Stomach (tissue), 9 donors: ENCODE measurements around the gene SLC18A3. TPM values are rescaled to one million over a fixed set of nuclear protein-coding genes. Genes with fewer than 3 reads are reported as not detected.
A peak's percentile ranks its signal among the peaks of the same experiment; 100 is the strongest.

Source experiments
- DNase-seq, 2 donors: peaks; one replicate each; pipeline versions ENCODE4 v3.0.0 to v3.0.0-alpha.2; 2013 to 2019
- H3K27ac ChIP-seq, 5 donors: fragments of 200-600 bp in 4 of 5; sonication (generic) in 4 of 5; one replicate each; pipeline ENCODE4 v1.5.1; 2013 to 2019; ENCODE audit warnings: mild to moderate bottlenecking in 1 of 5, moderate library complexity in 1 of 5
- H3K27me3 ChIP-seq, 3 donors: fragments of 200-600 bp; sonication (generic); one replicate each; pipeline ENCODE4 v1.5.1; 2017 to 2019; ENCODE audit warnings: mixed run types in 1 of 3
- H3K36me3 ChIP-seq, 4 donors: fragments of 200-600 bp; sonication (generic); 1 replicate in 3 of 4; 2 replicates in 1 of 4; pipeline ENCODE4 v1.5.1; 2016 to 2019
- H3K4me1 ChIP-seq, 4 donors: fragments of 200-600 bp; sonication (generic); one replicate each; pipeline ENCODE4 v1.5.1; 2016 to 2019
- H3K4me3 ChIP-seq, 4 donors: fragments of 200-600 bp; sonication (generic) in 3 of 4; one replicate each; pipeline ENCODE4 v1.5.1; 2016 to 2019; ENCODE audit warnings: mild to moderate bottlenecking in 1 of 4
- H3K9me3 ChIP-seq, 4 donors: fragments of 200-600 bp; sonication (generic); one replicate each; pipeline ENCODE4 v1.5.1; 2016 to 2019
- CTCF ChIP-seq, 7 experiments: fragments of 450-650 bp in 4 of 7; fragments of 200-600 bp in 3 of 7; sonication (generic) in 3 of 7; IDR thresholded peaks; one replicate each; pipeline ENCODE4 v1.5.1; 2016 to 2019; ENCODE audit warnings: antibody characterized with exemption in 7 of 7, control low read depth in 2 of 7, mild to moderate bottlenecking in 1 of 7
- EP300 ChIP-seq: sonication (generic); formaldehyde crosslinking; IDR thresholded peaks from one replicate; pipeline ENCODE4 v1.6.1; 2017; ENCODE audit warnings: antibody characterized with exemption
- POLR2A ChIP-seq, 4 donors: fragments of 450-650 bp; IDR thresholded peaks; one replicate each; pipeline ENCODE4 v1.6.1; 2016; ENCODE audit warnings: antibody characterized with exemption in 4 of 4, control low read depth in 2 of 4, mild to moderate bottlenecking in 1 of 4, moderate library complexity in 1 of 4
- POLR2AphosphoS5 ChIP-seq, 3 donors: sonication (generic); formaldehyde crosslinking; IDR thresholded peaks; one replicate each; pipeline ENCODE4 v1.6.1; 2016; ENCODE audit warnings: antibody characterized with exemption in 3 of 3
- WGBS, 5 donors: extraction: QIAGEN DNeasy Blood & Tissue Kit in 3 of 5; methylation state at CpG; one replicate each; pipeline versions ENCODE4 v1.1.5 to v1.1.7; 2013 to 2018; 5-methylcytosine and 5-hydroxymethylcytosine counted together
- intact Hi-C: fragments of 100-400 bp; cut with DNase I; formaldehyde crosslinking; loops from one replicate; pipeline ENCODE4 v1.15.1; 2023; ENCODE audit warnings: low total_unique reads
- polyA plus RNA-seq, 3 donors: library from polyadenylated mRNA; stranded (reverse); fragments of 200-250 nt; gene quantifications; one replicate each; pipeline ENCODE4 v1.2.3, GENCODE V29; 2013
- total RNA-seq, 5 donors: library from RNA; depleted of rRNA; stranded (reverse); fragments of >200 nt; gene quantifications; one replicate each; pipeline versions ENCODE4 v1.1.0 to v1.2.3, GENCODE V29; 2014 to 2016
- donor health status: healthy with polysubstance abuse.
- donor health status: Bipolar disorder and iron deficiency.
- donor health status: healthy.

SLC18A3 gene
- total and polyA plus RNA-seq, 8 donors = 0.20 to 0.73 TPM; not detected in 6

GRCh38 chr10:49605939-49606509 is 4.1 kb upstream of the SLC18A3 start:
- H3K27ac ChIP-seq = no peak overlapping the region
- WGBS, 5 donors = 40 to 50% (median 45%) methylated on average over 3 of the region's 3 CpGs
- TF ChIP-seq CTCF (IDR thresholded peaks at IDR 0.05) (no peak), EP300 (no peak), POLR2AphosphoS5 (IDR thresholded peaks at IDR 0.05) (no peak), POLR2A (IDR thresholded peaks at IDR 0.05) (no peak)
- no peaks in the 10 kb centered on the region for H3K36me3 ChIP-seq
- DNase-seq = no peak
- no peak overlapping the region for H3K4me3 ChIP-seq
- H3K27me3 ChIP-seq = peaks cover 20 to 92% (median 53%) of the 10 kb centered on the region in 3 donors
- H3K9me3 ChIP-seq = peaks cover 0 to 5% (median 0%) of the 10 kb centered on the region in 4 donors
- intact Hi-C loops = no loop called here
- peaks cover 12 to 29% (median 20%) of the 10 kb centered on the region in 4 donors for H3K4me1 ChIP-seq

GRCh38 chr10:49606981-49607535 is 3.1 kb upstream of the SLC18A3 start:
- WGBS, 5 donors = 2 to 7% (median 4%) methylated on average over 19 to 22 of the region's 22 CpGs
- Histone ChIP-seq H3K27ac (no peak overlapping the region), H3K27me3 (peaks cover 31 to 95% (median 63%) of the 10 kb centered on the region in 3 donors), H3K9me3 (peaks cover 0 to 10% (median 2%) of the 10 kb centered on the region in 4 donors), H3K36me3 (no peaks in the 10 kb centered on the region), H3K4me3 (no peak overlapping the region), H3K4me1 (peaks cover 13 to 39% (median 25%) of the 10 kb centered on the region in 4 donors)
- TF ChIP-seq POLR2AphosphoS5 (IDR thresholded peaks at IDR 0.05) = no peak
- TF ChIP-seq POLR2A (IDR thresholded peaks at IDR 0.05) = no peak
- TF ChIP-seq EP300 = no peak
- no peak for TF ChIP-seq CTCF (IDR thresholded peaks at IDR 0.05)
- intact Hi-C loops = no loop called here
- peak; percentile 39 to 91 for DNase-seq

GRCh38 chr10:49608166-49609005 is 1.7 kb upstream of the SLC18A3 start:
- no peak for TF ChIP-seq EP300
- no peak for TF ChIP-seq CTCF (IDR thresholded peaks at IDR 0.05)
- TF ChIP-seq POLR2AphosphoS5 (IDR thresholded peaks at IDR 0.05) = no peak
- TF ChIP-seq POLR2A (IDR thresholded peaks at IDR 0.05) = no peak
- WGBS, 5 donors = 9 to 13% (median 10%) methylated on average over 14 of the region's 14 CpGs
- intact Hi-C loops = no loop called here
- Histone ChIP-seq H3K36me3 (no peaks in the 10 kb centered on the region), H3K27ac (no peak overlapping the region), H3K9me3 (peaks cover 0 to 11% (median 2%) of the 10 kb centered on the region in 4 donors), H3K4me1 (peaks cover 13 to 51% (median 26%) of the 10 kb centered on the region in 4 donors), H3K27me3 (peaks cover 39 to 95% (median 72%) of the 10 kb centered on the region in 3 donors), H3K4me3 (no peak overlapping the region)
- no peak for DNase-seq

GRCh38 chr10:49609006-49609282 is 1.2 kb upstream of the SLC18A3 start:
- WGBS, 5 donors = 3 to 6% (median 3%) methylated on average over 5 to 19 of the region's 19 CpGs
- TF ChIP-seq POLR2A (IDR thresholded peaks at IDR 0.05) (no peak), EP300 (no peak), CTCF (IDR thresholded peaks at IDR 0.05) (no peak), POLR2AphosphoS5 (IDR thresholded peaks at IDR 0.05) (no peak)
- Histone ChIP-seq H3K4me1 (peaks cover 13 to 57% (median 26%) of the 10 kb centered on the region in 4 donors), H3K27ac (no peak overlapping the region), H3K9me3 (peaks cover 0 to 11% (median 2%) of the 10 kb centered on the region in 4 donors), H3K27me3 (peaks cover 42 to 98% (median 77%) of the 10 kb centered on the region in 3 donors), H3K4me3 (no peak overlapping the region), H3K36me3 (no peaks in the 10 kb centered on the region)
- DNase-seq = no peak
- intact Hi-C loops = no loop called here
